H9 (cell line): Measurements from ENCODE around the gene SLC8B1. TPM values are rescaled to one million over a fixed set of nuclear protein-coding genes. Genes with fewer than 3 reads are reported as not detected.

Experiments used
- DNase-seq: peaks from one replicate; pipeline ENCODE4 v3.0.0-alpha.2; 2017
- H2AFZ ChIP-seq: one replicate; pipeline ENCODE4 v1.6.1; 2013; ENCODE audit warnings: mild to moderate bottlenecking, low read length, control low read depth, moderate library complexity
- H2AK5ac ChIP-seq: 2 replicates; pipeline ENCODE4 v1.6.1; 2013; ENCODE audit warnings: low read length, control low read depth, mixed read lengths; ENCODE audit not compliant: insufficient read length
- H2BK120ac ChIP-seq: one replicate; pipeline ENCODE4 v1.6.1; 2013; ENCODE audit warnings: low read depth, mild to moderate bottlenecking, low read length, control low read depth, inconsistent platforms; ENCODE audit not compliant: poor library complexity, severe bottlenecking
- H2BK12ac ChIP-seq: 2 replicates; pipeline ENCODE4 v1.6.1; 2013; ENCODE audit warnings: low read length, control low read depth, mixed read lengths, low read depth; ENCODE audit not compliant: insufficient read length
- H2BK15ac ChIP-seq: 2 replicates; pipeline ENCODE4 v1.6.1; 2013; ENCODE audit warnings: low read depth, low read length, control low read depth
- H2BK20ac ChIP-seq: one replicate; pipeline ENCODE4 v1.6.1; 2013; ENCODE audit warnings: low read depth, mild to moderate bottlenecking, low read length, control low read depth, inconsistent platforms; ENCODE audit not compliant: poor library complexity, severe bottlenecking
- H2BK5ac ChIP-seq: 2 replicates; pipeline ENCODE4 v1.6.1; 2013; ENCODE audit warnings: low read length, control low read depth, mixed read lengths; ENCODE audit not compliant: insufficient read length
- H3K14ac ChIP-seq: 2 replicates; pipeline ENCODE4 v1.6.1; 2013; ENCODE audit warnings: low read length, control low read depth; ENCODE audit not compliant: insufficient read depth
- H3K18ac ChIP-seq: 2 replicates; pipeline ENCODE4 v1.6.1; 2013; ENCODE audit warnings: low read depth, mild to moderate bottlenecking, mixed read lengths, low read length, control low read depth; ENCODE audit not compliant: insufficient read length
- H3K23ac ChIP-seq: 2 replicates; pipeline ENCODE4 v1.6.1; 2013; ENCODE audit warnings: low read length, control low read depth, mixed read lengths, low read depth; ENCODE audit not compliant: insufficient read length
- H3K23me2 ChIP-seq: 2 replicates; pipeline ENCODE4 v1.6.1; 2013; ENCODE audit warnings: low read depth, mild to moderate bottlenecking, mixed read lengths, low read length, control low read depth; ENCODE audit not compliant: insufficient read length, poor library complexity, severe bottlenecking
- H3K27ac ChIP-seq: 2 replicates; pipeline ENCODE4 v1.5.1; 2013; ENCODE audit warnings: low read length, control low read depth, mixed read lengths, low read depth; ENCODE audit not compliant: insufficient read length
- H3K27me3 ChIP-seq: 2 replicates; pipeline ENCODE4 v1.6.1; 2013; ENCODE audit warnings: low read length, control low read depth, inconsistent platforms; ENCODE audit not compliant: insufficient read depth
- H3K4ac ChIP-seq: 2 replicates; pipeline ENCODE4 v1.6.1; 2013; ENCODE audit warnings: low read depth, mild to moderate bottlenecking, control low read depth, inconsistent platforms, low read length, moderate library complexity
- H3K4me1 ChIP-seq: 2 replicates; pipeline ENCODE4 v1.6.1; 2013; ENCODE audit warnings: low read length, control low read depth, inconsistent platforms; ENCODE audit not compliant: insufficient read depth
- H3K4me2 ChIP-seq: 2 replicates; pipeline ENCODE4 v1.6.1; 2013; ENCODE audit warnings: low read length, control low read depth, mixed read lengths; ENCODE audit not compliant: insufficient read length, insufficient read depth
- H3K56ac ChIP-seq: 2 replicates; pipeline ENCODE4 v1.6.1; 2013; ENCODE audit warnings: low read depth, mild to moderate bottlenecking, mixed read lengths, low read length, control low read depth; ENCODE audit not compliant: insufficient read length
- H3K79me1 ChIP-seq: 2 replicates; pipeline ENCODE4 v1.6.1; 2013; ENCODE audit warnings: low read depth, mild to moderate bottlenecking, moderate library complexity, low read length, control low read depth, inconsistent platforms; ENCODE audit not compliant: insufficient read depth, poor library complexity, severe bottlenecking
- H3K79me2 ChIP-seq: 2 replicates; pipeline ENCODE4 v1.6.1; 2013; ENCODE audit warnings: low read length, control low read depth, inconsistent platforms; ENCODE audit not compliant: insufficient read depth
- H3K9ac ChIP-seq: 2 replicates; pipeline ENCODE4 v1.6.1; 2013; ENCODE audit warnings: low read length, control low read depth, mixed read lengths; ENCODE audit not compliant: insufficient read length; ENCODE audit errors: extremely low read depth
- H3K9me3 ChIP-seq: one replicate; pipeline ENCODE4 v1.6.1; 2013; ENCODE audit warnings: low read depth, low read length, inconsistent platforms; ENCODE audit not compliant: control insufficient read depth
- H3T11ph ChIP-seq: one replicate; pipeline ENCODE4 v1.6.1; 2013; ENCODE audit warnings: mild to moderate bottlenecking, low read length, control low read depth, inconsistent platforms
- H4K20me1 ChIP-seq: one replicate; pipeline ENCODE4 v1.6.1; 2013; ENCODE audit not compliant: control insufficient read depth, insufficient read length, insufficient read depth
- H4K5ac ChIP-seq: 2 replicates; pipeline ENCODE4 v1.6.1; 2013; ENCODE audit warnings: low read depth, mild to moderate bottlenecking, mixed read lengths, low read length, control low read depth; ENCODE audit not compliant: insufficient read length
- H4K8ac ChIP-seq: replicated peaks from 2 replicates; pipeline ENCODE4 v1.6.1; 2013; ENCODE audit warnings: low read length, control low read depth, mixed read lengths, low read depth; ENCODE audit not compliant: insufficient read length
- H4K91ac ChIP-seq: 2 replicates; pipeline ENCODE4 v1.6.1; 2013; ENCODE audit warnings: low read depth, mild to moderate bottlenecking, moderate library complexity, mixed read lengths, low read length, control low read depth; ENCODE audit not compliant: insufficient read length
- H3K27ac Mint-ChIP-seq, 3 experiments: 2 replicates in 2 of 3; 3 replicates in 1 of 3; pipeline ENCODE4 v1.8.0; 2020 to 2021; ENCODE audit warnings: mixed read lengths in 3 of 3, mild to moderate bottlenecking in 1 of 3, moderate library complexity in 1 of 3
- H3K27me3 Mint-ChIP-seq: 2 replicates; pipeline ENCODE4 v1.8.0; 2021; ENCODE audit warnings: low read depth, mild to moderate bottlenecking, moderate library complexity, mixed read lengths
- H3K36me3 Mint-ChIP-seq, 3 experiments: 2 replicates in 2 of 3; 3 replicates in 1 of 3; pipeline ENCODE4 v1.8.0; 2020 to 2021; ENCODE audit warnings: low read depth in 3 of 3, mixed read lengths in 3 of 3; ENCODE audit not compliant: insufficient read depth in 1 of 3
- H3K4me1 Mint-ChIP-seq, 2 experiments: 2 replicates each; pipeline ENCODE4 v1.8.0; 2020; ENCODE audit warnings: mixed read lengths in 2 of 2
- H3K4me3 Mint-ChIP-seq, 2 experiments: 2 replicates in 1 of 2; 3 replicates in 1 of 2; pipeline ENCODE4 v1.8.0; 2020 to 2021; ENCODE audit warnings: mild to moderate bottlenecking in 2 of 2, mixed read lengths in 2 of 2, moderate library complexity in 1 of 2
- H3K9me3 Mint-ChIP-seq, 2 experiments: 2 replicates in 1 of 2; 3 replicates in 1 of 2; pipeline ENCODE4 v1.8.0; 2020; ENCODE audit warnings: mild to moderate bottlenecking in 2 of 2, mixed read lengths in 2 of 2, moderate library complexity in 1 of 2
- WGBS: extraction: QIAGEN DNeasy Blood & Tissue Kit; methylation state at CpG from one replicate; pipeline ENCODE4 v1.1.7; 2013; ENCODE audit warnings: missing lambda C conversion rate, low lambda C conversion rate, mixed read lengths; ENCODE audit not compliant: insufficient read length; ENCODE audit errors: extremely low coverage; 5-methylcytosine and 5-hydroxymethylcytosine counted together
- total RNA-seq: library from RNA; stranded (reverse); gene quantifications from 2 replicates; pipeline ENCODE4 v1.2.1, GENCODE V29; 2021
- TF ChIP-seq, protein P1 (sequence below): fragments of 200-600 bp; sonication (generic); conservative IDR thresholded peaks from 3 replicates; pipeline ENCODE4 v1.8.0; 2021; ENCODE audit warnings: antibody characterized with exemption, mild to moderate bottlenecking

Gene SLC8B1
- total RNA-seq, 1 experiment from 2014 or later, result 10.4 TPM

- Histone ChIP-seq H3K9me3 (no peaks in the 10 kb centered on the region), H4K91ac (no peak overlapping the region), H3K79me1 (no peaks in the 10 kb centered on the region), H4K8ac (no peak overlapping the region), H3K4me1 (peaks cover 4% of the 10 kb centered on the region; the same call in 1 of the 2 replicates), H4K5ac (no peak overlapping the region), H2BK120ac (no peak overlapping the region), H2BK20ac (no peak overlapping the region), H2BK15ac (no peak overlapping the region), H3K4me2 (no peak overlapping the region), H3K9ac (no peak overlapping the region), H3K79me2 (no peaks in the 10 kb centered on the region), H3K23me2 (no peaks in the 10 kb centered on the region), H3K18ac (no peak overlapping the region), H3K27me3 (no peaks in the 10 kb centered on the region), H3K4ac (no peak overlapping the region), H3K27ac (no peak overlapping the region), H3K56ac (no peak overlapping the region), H2BK12ac (no peak overlapping the region), H2AFZ (no peak overlapping the region), H4K20me1 (no peaks in the 10 kb centered on the region), H2BK5ac (no peak overlapping the region), H3K23ac (no peak overlapping the region), H2AK5ac (no peak overlapping the region), H3K14ac (no peak overlapping the region), H3T11ph (no peak overlapping the region)
- H3K36me3 Mint-ChIP-seq, result no peaks in the 10 kb centered on the region; a peak in 1 of 7 replicates
- WGBS, result no CpG with 5 or more reads among the region's 5 CpGs
- no peak for DNase-seq
- no peaks in the 10 kb centered on the region for H3K27me3 Mint-ChIP-seq
- H3K27ac Mint-ChIP-seq, result peak overlapping the region in 2 of 3 experiments; percentile 39 to 75; a peak in 4 of 7 replicates
- no peak overlapping the region; a peak in 1 of 5 replicates for H3K4me3 Mint-ChIP-seq
- TF ChIP-seq, protein P1, sequence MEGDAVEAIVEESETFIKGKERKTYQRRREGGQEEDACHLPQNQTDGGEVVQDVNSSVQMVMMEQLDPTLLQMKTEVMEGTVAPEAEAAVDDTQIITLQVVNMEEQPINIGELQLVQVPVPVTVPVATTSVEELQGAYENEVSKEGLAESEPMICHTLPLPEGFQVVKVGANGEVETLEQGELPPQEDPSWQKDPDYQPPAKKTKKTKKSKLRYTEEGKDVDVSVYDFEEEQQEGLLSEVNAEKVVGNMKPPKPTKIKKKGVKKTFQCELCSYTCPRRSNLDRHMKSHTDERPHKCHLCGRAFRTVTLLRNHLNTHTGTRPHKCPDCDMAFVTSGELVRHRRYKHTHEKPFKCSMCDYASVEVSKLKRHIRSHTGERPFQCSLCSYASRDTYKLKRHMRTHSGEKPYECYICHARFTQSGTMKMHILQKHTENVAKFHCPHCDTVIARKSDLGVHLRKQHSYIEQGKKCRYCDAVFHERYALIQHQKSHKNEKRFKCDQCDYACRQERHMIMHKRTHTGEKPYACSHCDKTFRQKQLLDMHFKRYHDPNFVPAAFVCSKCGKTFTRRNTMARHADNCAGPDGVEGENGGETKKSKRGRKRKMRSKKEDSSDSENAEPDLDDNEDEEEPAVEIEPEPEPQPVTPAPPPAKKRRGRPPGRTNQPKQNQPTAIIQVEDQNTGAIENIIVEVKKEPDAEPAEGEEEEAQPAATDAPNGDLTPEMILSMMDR, result no peak
- peaks cover 13 to 16% of the 10 kb centered on the region in 2 experiments for H3K4me1 Mint-ChIP-seq
- H3K9me3 Mint-ChIP-seq, result no peaks in the 10 kb centered on the region
These were observed 74.8 kb downstream of the SLC8B1 start for GRCh38 chr12:113260127-113260526.
